Common myeloid progenitor, CD34-positive (primary cell): ENCODE data around the gene WWTR1.

Experiments used
- CTCF ChIA-PET: fragments of 350-600 bp; sonication (Branson Sonifier 250); formaldehyde crosslinking; loops from one replicate; lab custom pipeline; 2021; ENCODE audit warnings: antibody characterized with exemption; lab: Charles Lee
- POLR2A ChIA-PET: fragments of 350-600 bp; sonication (Branson Sonifier 250); formaldehyde crosslinking; loops from one replicate; lab custom pipeline; 2021; ENCODE audit warnings: antibody characterized with exemption; lab: Charles Lee
- DNase-seq, 3 donors: peaks; one replicate each; pipeline versions ENCODE4 v3.0.0 to v3.0.0-alpha.2; 2013
- H3K27ac ChIP-seq, 2 experiments: 1 replicate in 1 of 2; 2 replicates in 1 of 2; pipeline ENCODE4 v1.7.0; 2013; ENCODE audit warnings: inconsistent platforms in 2 of 2, low read length in 2 of 2, mild to moderate bottlenecking in 2 of 2, low read depth in 1 of 2, moderate library complexity in 1 of 2; ENCODE audit not compliant: severe bottlenecking in 2 of 2, insufficient read depth in 1 of 2, poor library complexity in 1 of 2
- H3K27me3 ChIP-seq, 5 experiments: replicated peaks in 2 of 5; 1 replicate in 3 of 5; 2 replicates in 2 of 5; pipeline versions ENCODE4 v1.6.1 to v1.7.0; 2013; ENCODE audit warnings: low read length in 4 of 5, mild to moderate bottlenecking in 2 of 5, moderate library complexity in 2 of 5, inconsistent platforms in 1 of 5; ENCODE audit not compliant: insufficient read depth in 5 of 5, control insufficient read depth in 4 of 5
- H3K36me3 ChIP-seq, 4 experiments: 1 replicate in 2 of 4; 2 replicates in 2 of 4; pipeline versions ENCODE4 v1.6.1 to v1.7.0; 2013; ENCODE audit warnings: low read length in 3 of 4, control low read depth in 1 of 4, mild to moderate bottlenecking in 1 of 4; ENCODE audit not compliant: control insufficient read depth in 4 of 4, insufficient read depth in 4 of 4
- H3K4me1 ChIP-seq, 4 experiments: 1 replicate in 3 of 4; 2 replicates in 1 of 4; pipeline versions ENCODE4 v1.6.1 to v1.7.1; 2013; ENCODE audit warnings: low read length in 3 of 4, mild to moderate bottlenecking in 3 of 4, control low read depth in 1 of 4, inconsistent platforms in 1 of 4, moderate library complexity in 1 of 4; ENCODE audit not compliant: control insufficient read depth in 4 of 4, insufficient read depth in 4 of 4; ENCODE audit errors: control extremely low read depth in 1 of 4
- H3K4me3 ChIP-seq, 7 experiments: 1 replicate in 4 of 7; 2 replicates in 3 of 7; pipeline versions ENCODE4 v1.5.1 to v1.7.0; 2013; ENCODE audit warnings: mild to moderate bottlenecking in 7 of 7, low read length in 6 of 7, moderate library complexity in 6 of 7, inconsistent platforms in 2 of 7, low read depth in 2 of 7, control low read depth in 1 of 7; ENCODE audit not compliant: insufficient read depth in 4 of 7, control insufficient read depth in 1 of 7; ENCODE audit errors: extremely low read depth in 1 of 7
- H3K9me3 ChIP-seq, 5 experiments: 1 replicate in 4 of 5; 2 replicates in 1 of 5; pipeline versions ENCODE4 v1.6.1 to v1.7.1; 2013; ENCODE audit warnings: low read length in 4 of 5, mild to moderate bottlenecking in 2 of 5, inconsistent platforms in 1 of 5, low read depth in 1 of 5, moderate library complexity in 1 of 5; ENCODE audit not compliant: control insufficient read depth in 4 of 5, insufficient read depth in 2 of 5; ENCODE audit errors: control extremely low read depth in 1 of 5
- WGBS: methylation state at CpG from one replicate; pipeline ENCODE4 v1.1.5; 2013; ENCODE audit not compliant: insufficient coverage; 5-methylcytosine and 5-hydroxymethylcytosine counted together

WWTR1 gene

GRCh38 chr3:149619136-149619535 lies 38.7 kb downstream of the WWTR1 start:
- no peak overlapping the region for H3K27ac ChIP-seq
- H3K4me1 ChIP-seq: peaks cover 0 to 9% (median 3%) of the 10 kb centered on the region in 4 experiments
- POLR2A ChIA-PET: no interaction called here
- H3K4me3 ChIP-seq: no peak overlapping the region
- H3K9me3 ChIP-seq: peaks cover 0 to 6% (median 0%) of the 10 kb centered on the region in 5 experiments
- H3K27me3 ChIP-seq: peaks cover 0 to 69% (median 27%) of the 10 kb centered on the region in 5 experiments
- CTCF ChIA-PET: interaction anchor here (0.6 kb wide), 1 partner anchor 51 kb away, joined by 3 read pairs; no protein-coding TSS in a partner anchor
- no peaks in the 10 kb centered on the region for H3K36me3 ChIP-seq
- WGBS: 100% methylated on average over 1 of the region's 4 CpGs
- DNase-seq: no peak

DNA sequence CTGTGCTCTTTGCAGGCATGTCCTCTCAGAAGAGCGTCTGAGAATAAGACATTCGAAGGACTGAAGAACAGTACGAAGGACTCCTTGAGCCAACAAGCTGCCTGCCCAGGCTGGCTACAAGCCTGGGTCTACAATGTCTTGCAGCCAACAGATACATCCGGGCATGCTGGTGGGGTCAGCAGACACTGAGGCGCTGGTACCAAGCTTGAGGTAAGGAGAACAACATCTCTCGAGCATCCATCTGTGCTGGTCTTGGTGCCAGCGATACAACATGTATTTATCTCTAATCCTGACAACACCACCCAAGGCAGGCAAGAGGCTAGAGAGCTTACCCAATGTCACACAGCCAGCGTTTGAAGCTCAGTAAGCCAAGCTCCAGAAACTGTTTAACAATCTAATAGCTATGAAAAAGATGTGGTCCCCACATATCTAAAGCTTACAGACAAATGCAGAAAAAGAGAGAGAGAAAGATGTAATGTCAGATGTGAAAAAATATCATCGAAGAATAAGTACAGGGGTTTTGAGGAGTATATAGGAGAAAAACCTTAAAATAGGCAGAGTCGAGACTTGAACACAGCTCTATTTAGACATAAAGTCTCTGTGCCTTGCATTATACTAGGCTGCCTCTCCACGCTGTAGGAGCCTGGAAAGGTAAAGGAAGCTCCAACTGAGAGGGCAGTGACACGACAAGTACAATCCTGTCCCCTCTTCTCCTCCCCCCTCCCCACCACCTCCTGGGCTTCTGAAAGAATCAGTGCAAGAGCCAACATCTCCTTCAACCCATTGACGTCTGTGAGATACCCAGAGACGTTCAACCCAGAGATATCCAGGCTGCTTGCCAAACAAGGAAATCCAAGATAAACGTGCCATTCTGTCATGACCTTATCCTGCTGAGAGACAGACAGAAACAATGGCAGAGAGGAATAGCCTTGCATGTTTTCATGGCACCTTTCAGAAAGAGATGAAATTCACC lies 39.4 kb downstream of the WWTR1 start:
- Histone ChIP-seq H3K4me1 (peaks cover 0 to 9% (median 3%) of the 10 kb centered on the region in 4 experiments), H3K27me3 (peaks cover 0 to 69% (median 27%) of the 10 kb centered on the region in 5 experiments), H3K4me3 (no peak overlapping the region), H3K9me3 (peaks cover 0 to 6% (median 0%) of the 10 kb centered on the region in 5 experiments), H3K27ac (no peak overlapping the region), H3K36me3 (no peaks in the 10 kb centered on the region)
- WGBS: 92% methylated on average over 11 of the region's 15 CpGs
- POLR2A ChIA-PET: no interaction called here
- CTCF ChIA-PET: interaction anchor here (0.6 to 1.5 kb wide), 2 partner anchors 49 to 50 kb away, joined by 3 to 4 read pairs; no protein-coding TSS in a partner anchor
- DNase-seq: no peak

GRCh38 chr3:149615731-149616221 lies 42.0 kb downstream of the WWTR1 start:
- no peak for DNase-seq
- Histone ChIP-seq H3K36me3 (no peaks in the 10 kb centered on the region), H3K27me3 (peaks cover 0 to 61% (median 27%) of the 10 kb centered on the region in 5 experiments), H3K4me3 (no peak overlapping the region), H3K9me3 (peaks cover 0 to 5% (median 0%) of the 10 kb centered on the region in 5 experiments), H3K27ac (no peak overlapping the region), H3K4me1 (peaks cover 0 to 3% (median 0%) of the 10 kb centered on the region in 4 experiments)
- ChIA-PET CTCF (no interaction called here), POLR2A (no interaction called here)
- 91% methylated on average over 4 of the region's 6 CpGs for WGBS

DNA sequence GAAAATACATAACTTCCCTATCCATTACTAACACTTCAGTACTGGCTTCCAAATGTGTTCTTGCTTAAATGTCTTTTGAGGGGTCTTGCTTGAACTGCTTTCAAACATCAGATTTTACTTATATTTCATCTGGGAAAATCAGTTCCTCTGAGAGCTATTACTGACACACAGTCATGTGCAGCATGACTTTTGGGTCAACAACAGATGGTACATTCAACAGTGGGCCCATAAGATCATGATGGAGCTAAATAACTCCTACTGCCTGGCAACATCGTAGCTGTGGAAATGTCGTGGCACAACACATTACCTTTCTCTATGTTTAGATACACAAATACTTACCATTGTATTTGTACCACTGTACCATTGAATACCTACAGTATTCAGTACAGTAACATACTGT lies 43.8 kb downstream of the WWTR1 start:
- no peaks in the 10 kb centered on the region for H3K36me3 ChIP-seq
- no peaks in the 10 kb centered on the region for H3K9me3 ChIP-seq
- no peak overlapping the region for H3K4me3 ChIP-seq
- no peak overlapping the region for H3K27ac ChIP-seq
- no peaks in the 10 kb centered on the region for H3K4me1 ChIP-seq
- ChIA-PET POLR2A (no interaction called here), CTCF (interaction anchor here (0.8 kb wide), 1 partner anchor 26 kb away, joined by 3 read pairs; no protein-coding TSS in a partner anchor)
- DNase-seq: no peak
- peaks cover 0 to 49% (median 22%) of the 10 kb centered on the region in 5 experiments for H3K27me3 ChIP-seq
- 100% methylated on average over 2 of the region's 2 CpGs for WGBS

DNA sequence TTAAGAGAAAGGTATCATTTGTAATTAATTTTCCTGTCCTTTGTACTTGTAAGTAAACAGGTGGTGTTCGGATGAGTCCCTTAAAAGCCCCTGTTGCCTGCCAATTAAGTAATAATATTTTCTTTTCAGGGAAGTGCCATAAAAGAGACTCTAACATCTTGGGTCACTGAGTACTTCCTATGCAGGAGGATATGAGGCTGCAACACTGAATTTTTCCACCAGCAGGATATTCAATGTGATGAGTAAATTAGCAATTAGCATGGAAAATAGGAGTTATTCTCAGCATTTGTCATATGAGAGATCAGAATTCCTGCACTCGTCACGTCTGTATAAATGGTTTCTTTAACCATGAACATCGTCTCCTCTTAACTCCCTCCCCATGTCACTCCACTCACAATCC lies 45.4 kb downstream of the WWTR1 start:
- Histone ChIP-seq H3K4me3 (no peak overlapping the region), H3K27ac (no peak overlapping the region), H3K27me3 (peaks cover 0 to 36% (median 19%) of the 10 kb centered on the region in 5 experiments), H3K4me1 (no peaks in the 10 kb centered on the region), H3K36me3 (no peaks in the 10 kb centered on the region), H3K9me3 (no peaks in the 10 kb centered on the region)
- WGBS: 100% methylated on average over 3 of the region's 4 CpGs
- POLR2A ChIA-PET: no interaction called here
- no peak for DNase-seq
- CTCF ChIA-PET: interaction anchor here (1.0 kb wide), 1 partner anchor 67 kb away, joined by 3 read pairs; no protein-coding TSS in a partner anchor

DNA sequence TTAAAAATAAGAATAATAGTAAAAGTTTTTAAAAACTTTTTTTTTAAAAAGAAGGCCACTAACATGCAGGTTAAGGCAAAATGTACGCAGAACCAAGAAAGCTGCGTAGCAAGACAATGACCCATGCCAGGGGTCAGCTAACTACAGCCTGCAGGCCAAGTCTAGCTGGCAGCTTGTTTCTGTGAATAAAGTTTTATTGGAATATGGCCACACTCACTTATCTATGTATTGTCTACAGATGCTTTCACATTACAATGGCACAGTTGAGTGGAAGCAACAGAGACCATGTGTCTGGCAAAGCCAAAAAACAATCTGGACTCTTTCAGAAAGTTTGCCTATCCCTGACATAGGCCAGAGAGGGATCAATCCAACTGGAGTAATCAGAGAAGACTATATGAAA lies 46.7 kb downstream of the WWTR1 start:
- CTCF ChIA-PET: interaction anchor here (0.9 kb wide), 1 partner anchor 94 kb away, joined by 3 read pairs; no protein-coding TSS in a partner anchor
- no CpG with 5 or more reads among the region's 2 CpGs for WGBS
- no peaks in the 10 kb centered on the region for H3K4me1 ChIP-seq

More for the DNA sequence above, 46.7 kb downstream of the WWTR1 start:
- no peaks in the 10 kb centered on the region for H3K9me3 ChIP-seq
- no peak for DNase-seq
- POLR2A ChIA-PET: no interaction called here
- H3K27ac ChIP-seq: no peak overlapping the region
- peaks cover 0 to 27% (median 17%) of the 10 kb centered on the region in 5 experiments for H3K27me3 ChIP-seq
- no peak overlapping the region for H3K4me3 ChIP-seq
- no peaks in the 10 kb centered on the region for H3K36me3 ChIP-seq
